NCI-H460 (cell line): ENCODE results near the gene NRBF2. TPM values are rescaled to one million over a fixed set of nuclear protein-coding genes. Genes with fewer than 3 reads are reported as not detected.

ENCODE experiments used
- small RNA-seq, 2 experiments: library from RNA; depleted of rRNA; stranded (forward); fragments of <200 nt; gene quantifications; one replicate each; pipeline ENCODE3, GENCODE V24; 2014
- total RNA-seq: library from RNA; depleted of rRNA; stranded (reverse); fragments of >200 nt; shearing (Covaris generic); gene quantifications from 2 replicates; pipeline ENCODE4 v1.2.3, GENCODE V29; 2014

NRBF2 gene
- total RNA-seq, 1 experiment from 2014 or later, result 25.7 TPM

Small RNA genes lying within 50 kb of the gene (small RNA-seq; reads per million reads assigned to genes)
- gene RNU6-543P, result 0 reads per million in 2 experiments
